Aorta (tissue), 5 donors: ENCODE measurements around the gene FRMD5. TPM values are rescaled to one million over a fixed set of nuclear protein-coding genes. Genes with fewer than 3 reads are reported as not detected.
"Not testable (repeated sequence)": the region's sequence is repeated elsewhere in the genome, so short reads cannot be mapped to it uniquely, and the experiment has no call there.

ENCODE experiments used
- ATAC-seq: fragments of 200-7000 bp; cut with Tn5 transposase; one replicate; pipeline ENCODE4 v1.9.1; 2022; ENCODE audit warnings: moderate library complexity; ENCODE audit not compliant: low FRiP score
- DNase-seq, 2 donors: peaks; one replicate each; pipeline ENCODE4 v3.0.0-alpha.2; 2020
- H3K27ac ChIP-seq, 2 donors: one replicate each; pipeline ENCODE4 v1.5.1; 2013; ENCODE audit warnings: low read length in 2 of 2, mild to moderate bottlenecking in 2 of 2, moderate library complexity in 2 of 2, control low read depth in 1 of 2, inconsistent platforms in 1 of 2, low read depth in 1 of 2
- H3K27me3 ChIP-seq, 2 donors: one replicate each; pipeline ENCODE4 v1.6.1; 2013; ENCODE audit warnings: control low read depth in 1 of 2, low read length in 1 of 2, mild to moderate bottlenecking in 1 of 2, moderate library complexity in 1 of 2; ENCODE audit not compliant: insufficient read depth in 2 of 2, control insufficient read depth in 1 of 2
- H3K36me3 ChIP-seq, 2 donors: one replicate each; pipeline ENCODE4 v1.6.1; 2013; ENCODE audit warnings: control low read depth in 1 of 2, low read length in 1 of 2, mild to moderate bottlenecking in 1 of 2; ENCODE audit not compliant: insufficient read depth in 2 of 2, control insufficient read depth in 1 of 2
- H3K4me1 ChIP-seq, 2 donors: one replicate each; pipeline ENCODE4 v1.6.1; 2013; ENCODE audit warnings: low read length in 2 of 2, control low read depth in 1 of 2, mild to moderate bottlenecking in 1 of 2, moderate library complexity in 1 of 2; ENCODE audit not compliant: insufficient read depth in 2 of 2, control insufficient read depth in 1 of 2
- H3K4me3 ChIP-seq, 2 donors: one replicate each; pipeline ENCODE4 v1.5.1; 2013; ENCODE audit warnings: low read length in 2 of 2, control low read depth in 1 of 2, mild to moderate bottlenecking in 1 of 2
- H3K9me3 ChIP-seq: one replicate; pipeline ENCODE4 v1.6.1; 2013; ENCODE audit warnings: mild to moderate bottlenecking, low read length; ENCODE audit not compliant: control insufficient read depth
- WGBS, 2 donors: extraction: QIAGEN DNeasy Blood & Tissue Kit; methylation state at CpG; one replicate each; pipeline ENCODE4 v1.1.7; 2013; 5-methylcytosine and 5-hydroxymethylcytosine counted together
- intact Hi-C, 2 donors: fragments of 100-400 bp; cut with DNase I; formaldehyde crosslinking; loops; one replicate each; pipeline versions ENCODE4 v1.14.2 to v1.15.0; 2022
- polyA plus RNA-seq, 2 donors: library from polyadenylated mRNA; stranded (reverse); fragments of 200-250 nt; gene quantifications; one replicate each; pipeline ENCODE4 v1.2.3, GENCODE V29; 2013
- total RNA-seq, 2 donors: library from RNA; stranded (reverse); fragmentation: NEBNext Ultra II Directional; extraction: Animal tissue kit (Norgen Biotek cat#: 25700); gene quantifications; one replicate each; pipeline ENCODE4 v1.2.1, GENCODE V29; 2021
- donor health status: healthy with polysubstance abuse.
- donor health status: Bipolar disorder and iron deficiency.
- donor health status: DM: no; HTN: no; CAD: no.
- donor health status: DM: no; HTN: no; CAD: no.
- donor health status: DM: yes; HTN: yes; CAD: no.

FRMD5 gene
- total and polyA plus RNA-seq, 4 donors, result 0.18 to 0.88 (median 0.58) TPM

DNA sequence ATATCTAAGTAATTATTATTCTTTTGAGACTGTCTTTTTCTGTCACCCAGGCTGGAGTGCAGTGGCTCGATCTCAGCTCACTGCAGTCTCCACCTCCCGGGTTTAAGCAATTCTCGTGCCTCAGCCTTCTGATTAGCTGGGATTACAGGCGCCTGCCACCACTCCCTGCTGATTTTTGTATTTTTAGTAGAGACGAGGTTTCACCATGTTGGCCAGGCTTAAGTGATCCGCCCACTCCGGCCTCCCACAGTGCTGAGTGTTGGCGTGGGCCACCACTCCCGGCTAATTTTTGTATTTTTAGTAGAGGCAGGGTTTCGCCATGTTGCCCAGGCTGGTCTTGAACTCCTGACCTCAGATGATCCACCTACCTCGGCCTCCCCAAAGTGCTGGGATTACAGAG lies 369.8 kb downstream of the FRMD5 start:
- H3K4me1 ChIP-seq, H3K27ac ChIP-seq, H3K36me3 ChIP-seq, H3K4me3 ChIP-seq, ATAC-seq, H3K27me3 ChIP-seq, intact Hi-C loops, H3K9me3 ChIP-seq, DNase-seq: not testable (repeated sequence)
- 95% methylated on average over 11 of the region's 11 CpGs for WGBS, 2 donors

DNA sequence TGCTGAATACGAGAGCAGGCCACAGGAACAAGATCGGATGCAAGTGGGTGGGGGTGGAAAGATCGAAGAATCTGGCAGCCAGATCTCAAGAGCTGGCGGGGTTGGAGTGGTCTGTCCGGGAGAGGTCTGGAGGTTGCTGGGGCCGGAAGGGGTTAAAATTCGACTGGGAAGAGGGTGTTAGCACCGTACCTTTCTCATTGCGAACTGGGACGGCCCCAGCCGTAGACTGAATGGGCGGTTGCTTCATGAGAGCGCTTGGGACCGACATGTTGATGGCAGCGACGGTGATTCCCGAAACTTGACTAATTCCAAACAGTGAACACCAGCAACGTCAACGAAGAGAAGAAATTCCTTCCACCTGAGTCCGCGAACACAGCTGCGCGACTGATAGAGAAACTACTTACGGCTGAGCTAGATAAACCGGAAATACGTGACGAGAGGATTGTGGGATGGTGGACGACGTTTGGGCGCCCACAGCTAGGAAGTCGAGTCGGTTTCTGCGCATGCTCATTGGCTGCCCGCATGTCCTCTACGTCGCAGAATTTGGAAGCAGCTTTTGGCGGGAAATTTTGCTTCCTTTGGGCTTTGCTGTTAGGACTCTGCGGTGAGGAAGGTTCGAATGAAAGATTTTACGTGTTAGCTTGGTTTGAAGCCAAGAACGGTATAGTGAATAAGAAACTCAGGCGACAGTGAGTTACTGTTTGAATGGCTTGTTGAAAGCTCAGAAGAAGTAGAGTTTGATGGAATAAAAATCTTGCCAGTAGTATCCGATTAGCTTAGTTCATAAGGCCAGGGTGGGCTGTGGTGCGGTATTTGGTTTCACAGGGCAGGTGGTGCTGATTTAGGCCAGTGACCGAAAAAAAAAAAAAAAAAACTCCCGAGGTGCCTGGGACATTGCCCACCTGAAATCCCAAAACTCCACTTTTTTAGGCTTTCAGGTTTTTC lies 370.5 kb downstream of the FRMD5 start, which contains the start of gene MFAP1:
Gene MFAP1 (minus strand): TSS at position 389 of the 945 bp plus-strand sequence. CDS start 121 bp downstream, at position 268.
- no peaks in the 10 kb centered on the region for H3K27me3 ChIP-seq
- intact Hi-C loops, result no loop called here
- H3K36me3 ChIP-seq, result no peaks in the 10 kb centered on the region
- H3K9me3 ChIP-seq, result no peaks in the 10 kb centered on the region
- WGBS, 2 donors, result 9% methylated on average over 46 of the region's 46 CpGs
- peak; percentile 95 to 97 for DNase-seq
- H3K4me3 ChIP-seq, result peak within 1 kb of the TSS; percentile 88 to 98
- peak; percentile 95 for ATAC-seq
- no peaks in the 10 kb centered on the region for H3K4me1 ChIP-seq
- H3K27ac ChIP-seq, result peak within 1 kb of the TSS in 1 of 2 donors; percentile 94

DNA sequence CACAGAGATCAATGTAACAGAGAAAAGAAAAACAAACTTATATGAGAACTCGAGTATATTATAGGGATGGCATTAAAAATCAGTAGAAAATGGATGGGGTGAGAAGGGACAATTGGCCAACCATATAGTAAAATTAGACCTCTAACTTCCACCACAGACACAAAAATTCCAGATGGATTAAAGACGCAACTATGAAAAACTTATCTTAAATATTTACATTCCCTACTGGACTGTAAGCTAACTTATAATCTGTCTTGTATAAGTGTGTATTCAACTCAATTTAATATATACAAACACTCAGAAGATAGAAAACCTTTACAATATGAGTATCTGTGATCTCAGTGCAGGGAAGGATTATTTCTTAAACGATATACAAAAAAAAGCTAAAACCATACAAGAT lies 373.6 kb downstream of the FRMD5 start:
- intact Hi-C loops, result no loop called here
- H3K36me3 ChIP-seq, result peaks cover 0 to 5% of the 10 kb centered on the region in 2 donors
- H3K4me1 ChIP-seq, result no peaks in the 10 kb centered on the region
- no peaks in the 10 kb centered on the region for H3K27me3 ChIP-seq
- ATAC-seq, result no peak
- H3K9me3 ChIP-seq, result no peaks in the 10 kb centered on the region
- H3K4me3 ChIP-seq, result no peak overlapping the region
- WGBS, 2 donors, result 72 to 78% methylated on average over 3 of the region's 3 CpGs
- no peak overlapping the region for H3K27ac ChIP-seq
- no peak for DNase-seq

Other genes starting within 250 kb of the FRMD5 start
- gene GOLM2, start 93.4 kb upstream of the FRMD5 start, total RNA-seq, result 100 to 1,000 TPM in 1 of 2 donors, 10 to 100 TPM in 1; 90.7 to 131 TPM
- gene GOLM2, start 93.4 kb upstream of the FRMD5 start, polyA plus RNA-seq, result 10 to 100 TPM; 64.6 to 80.6 TPM
- gene CTDSPL2, start 232.4 kb upstream of the FRMD5 start, total RNA-seq, result 10 to 100 TPM; 35.9 to 43.9 TPM
- gene CTDSPL2, start 232.4 kb upstream of the FRMD5 start, polyA plus RNA-seq, result 10 to 100 TPM in 1 of 2 donors, 1 to 10 TPM in 1; 7.8 to 17.8 TPM